H9 (cell line): ENCODE data around the gene NUAK2. TPM values are rescaled to one million over a fixed set of nuclear protein-coding genes. Genes with fewer than 3 reads are reported as not detected.

ENCODE experiments used
- DNase-seq: peaks from one replicate; pipeline ENCODE4 v3.0.0-alpha.2; 2017
- H2AFZ ChIP-seq: one replicate; pipeline ENCODE4 v1.6.1; 2013; ENCODE audit warnings: mild to moderate bottlenecking, low read length, control low read depth, moderate library complexity
- H2AK5ac ChIP-seq: 2 replicates; pipeline ENCODE4 v1.6.1; 2013; ENCODE audit warnings: low read length, control low read depth, mixed read lengths; ENCODE audit not compliant: insufficient read length
- H2BK120ac ChIP-seq: one replicate; pipeline ENCODE4 v1.6.1; 2013; ENCODE audit warnings: low read depth, mild to moderate bottlenecking, low read length, control low read depth, inconsistent platforms; ENCODE audit not compliant: poor library complexity, severe bottlenecking
- H2BK12ac ChIP-seq: 2 replicates; pipeline ENCODE4 v1.6.1; 2013; ENCODE audit warnings: low read length, control low read depth, mixed read lengths, low read depth; ENCODE audit not compliant: insufficient read length
- H2BK15ac ChIP-seq: 2 replicates; pipeline ENCODE4 v1.6.1; 2013; ENCODE audit warnings: low read depth, low read length, control low read depth
- H2BK20ac ChIP-seq: one replicate; pipeline ENCODE4 v1.6.1; 2013; ENCODE audit warnings: low read depth, mild to moderate bottlenecking, low read length, control low read depth, inconsistent platforms; ENCODE audit not compliant: poor library complexity, severe bottlenecking
- H2BK5ac ChIP-seq: 2 replicates; pipeline ENCODE4 v1.6.1; 2013; ENCODE audit warnings: low read length, control low read depth, mixed read lengths; ENCODE audit not compliant: insufficient read length
- H3K14ac ChIP-seq: 2 replicates; pipeline ENCODE4 v1.6.1; 2013; ENCODE audit warnings: low read length, control low read depth; ENCODE audit not compliant: insufficient read depth
- H3K18ac ChIP-seq: 2 replicates; pipeline ENCODE4 v1.6.1; 2013; ENCODE audit warnings: low read depth, mild to moderate bottlenecking, mixed read lengths, low read length, control low read depth; ENCODE audit not compliant: insufficient read length
- H3K23ac ChIP-seq: 2 replicates; pipeline ENCODE4 v1.6.1; 2013; ENCODE audit warnings: low read length, control low read depth, mixed read lengths, low read depth; ENCODE audit not compliant: insufficient read length
- H3K23me2 ChIP-seq: 2 replicates; pipeline ENCODE4 v1.6.1; 2013; ENCODE audit warnings: low read depth, mild to moderate bottlenecking, mixed read lengths, low read length, control low read depth; ENCODE audit not compliant: insufficient read length, poor library complexity, severe bottlenecking
- H3K27ac ChIP-seq: 2 replicates; pipeline ENCODE4 v1.5.1; 2013; ENCODE audit warnings: low read length, control low read depth, mixed read lengths, low read depth; ENCODE audit not compliant: insufficient read length
- H3K27me3 ChIP-seq: 2 replicates; pipeline ENCODE4 v1.6.1; 2013; ENCODE audit warnings: low read length, control low read depth, inconsistent platforms; ENCODE audit not compliant: insufficient read depth
- H3K4ac ChIP-seq: 2 replicates; pipeline ENCODE4 v1.6.1; 2013; ENCODE audit warnings: low read depth, mild to moderate bottlenecking, control low read depth, inconsistent platforms, low read length, moderate library complexity
- H3K4me1 ChIP-seq: 2 replicates; pipeline ENCODE4 v1.6.1; 2013; ENCODE audit warnings: low read length, control low read depth, inconsistent platforms; ENCODE audit not compliant: insufficient read depth
- H3K4me2 ChIP-seq: 2 replicates; pipeline ENCODE4 v1.6.1; 2013; ENCODE audit warnings: low read length, control low read depth, mixed read lengths; ENCODE audit not compliant: insufficient read length, insufficient read depth
- H3K56ac ChIP-seq: 2 replicates; pipeline ENCODE4 v1.6.1; 2013; ENCODE audit warnings: low read depth, mild to moderate bottlenecking, mixed read lengths, low read length, control low read depth; ENCODE audit not compliant: insufficient read length
- H3K79me1 ChIP-seq: 2 replicates; pipeline ENCODE4 v1.6.1; 2013; ENCODE audit warnings: low read depth, mild to moderate bottlenecking, moderate library complexity, low read length, control low read depth, inconsistent platforms; ENCODE audit not compliant: insufficient read depth, poor library complexity, severe bottlenecking
- H3K79me2 ChIP-seq: 2 replicates; pipeline ENCODE4 v1.6.1; 2013; ENCODE audit warnings: low read length, control low read depth, inconsistent platforms; ENCODE audit not compliant: insufficient read depth
- H3K9ac ChIP-seq: 2 replicates; pipeline ENCODE4 v1.6.1; 2013; ENCODE audit warnings: low read length, control low read depth, mixed read lengths; ENCODE audit not compliant: insufficient read length; ENCODE audit errors: extremely low read depth
- H3K9me3 ChIP-seq: one replicate; pipeline ENCODE4 v1.6.1; 2013; ENCODE audit warnings: low read depth, low read length, inconsistent platforms; ENCODE audit not compliant: control insufficient read depth
- H3T11ph ChIP-seq: one replicate; pipeline ENCODE4 v1.6.1; 2013; ENCODE audit warnings: mild to moderate bottlenecking, low read length, control low read depth, inconsistent platforms
- H4K20me1 ChIP-seq: one replicate; pipeline ENCODE4 v1.6.1; 2013; ENCODE audit not compliant: control insufficient read depth, insufficient read length, insufficient read depth
- H4K5ac ChIP-seq: 2 replicates; pipeline ENCODE4 v1.6.1; 2013; ENCODE audit warnings: low read depth, mild to moderate bottlenecking, mixed read lengths, low read length, control low read depth; ENCODE audit not compliant: insufficient read length
- H4K8ac ChIP-seq: replicated peaks from 2 replicates; pipeline ENCODE4 v1.6.1; 2013; ENCODE audit warnings: low read length, control low read depth, mixed read lengths, low read depth; ENCODE audit not compliant: insufficient read length
- H4K91ac ChIP-seq: 2 replicates; pipeline ENCODE4 v1.6.1; 2013; ENCODE audit warnings: low read depth, mild to moderate bottlenecking, moderate library complexity, mixed read lengths, low read length, control low read depth; ENCODE audit not compliant: insufficient read length
- H3K27ac Mint-ChIP-seq, 3 experiments: 2 replicates in 2 of 3; 3 replicates in 1 of 3; pipeline ENCODE4 v1.8.0; 2020 to 2021; ENCODE audit warnings: mixed read lengths in 3 of 3, mild to moderate bottlenecking in 1 of 3, moderate library complexity in 1 of 3
- H3K27me3 Mint-ChIP-seq: 2 replicates; pipeline ENCODE4 v1.8.0; 2021; ENCODE audit warnings: low read depth, mild to moderate bottlenecking, moderate library complexity, mixed read lengths
- H3K36me3 Mint-ChIP-seq, 3 experiments: 2 replicates in 2 of 3; 3 replicates in 1 of 3; pipeline ENCODE4 v1.8.0; 2020 to 2021; ENCODE audit warnings: low read depth in 3 of 3, mixed read lengths in 3 of 3; ENCODE audit not compliant: insufficient read depth in 1 of 3
- H3K4me1 Mint-ChIP-seq, 2 experiments: 2 replicates each; pipeline ENCODE4 v1.8.0; 2020; ENCODE audit warnings: mixed read lengths in 2 of 2
- H3K4me3 Mint-ChIP-seq, 2 experiments: 2 replicates in 1 of 2; 3 replicates in 1 of 2; pipeline ENCODE4 v1.8.0; 2020 to 2021; ENCODE audit warnings: mild to moderate bottlenecking in 2 of 2, mixed read lengths in 2 of 2, moderate library complexity in 1 of 2
- H3K9me3 Mint-ChIP-seq, 2 experiments: 2 replicates in 1 of 2; 3 replicates in 1 of 2; pipeline ENCODE4 v1.8.0; 2020; ENCODE audit warnings: mild to moderate bottlenecking in 2 of 2, mixed read lengths in 2 of 2, moderate library complexity in 1 of 2
- CTCF ChIP-seq: fragments of 200-600 bp; sonication (generic); conservative IDR thresholded peaks from 3 replicates; pipeline ENCODE4 v1.8.0; 2021; ENCODE audit warnings: antibody characterized with exemption, mild to moderate bottlenecking
- WGBS: extraction: QIAGEN DNeasy Blood & Tissue Kit; methylation state at CpG from one replicate; pipeline ENCODE4 v1.1.7; 2013; ENCODE audit warnings: missing lambda C conversion rate, low lambda C conversion rate, mixed read lengths; ENCODE audit not compliant: insufficient read length; ENCODE audit errors: extremely low coverage; 5-methylcytosine and 5-hydroxymethylcytosine counted together
- total RNA-seq: library from RNA; stranded (reverse); gene quantifications from 2 replicates; pipeline ENCODE4 v1.2.1, GENCODE V29; 2021

Gene NUAK2
- total RNA-seq, 1 experiment from 2014 or later: 15.4 TPM

- peak overlapping the region; percentile 75 for H4K5ac ChIP-seq
- peaks cover 51 to 66% of the 10 kb centered on the region in 2 experiments for H3K4me1 Mint-ChIP-seq
- peak overlapping the region; percentile 86 for H2BK5ac ChIP-seq
- H3K79me2 ChIP-seq: no peaks in the 10 kb centered on the region
- no peaks in the 10 kb centered on the region for H3K27me3 ChIP-seq
- TF ChIP-seq CTCF: no peak
- H2BK120ac ChIP-seq: peak overlapping the region; percentile 95
- H3K36me3 Mint-ChIP-seq: peaks cover 23 to 40% (median 40%) of the 10 kb centered on the region in 3 experiments
- peak; percentile 98 for DNase-seq
- H2BK20ac ChIP-seq: peak overlapping the region; percentile 6
- H3K27ac ChIP-seq: peak overlapping the region; percentile 99
- no peaks in the 10 kb centered on the region for H3K27me3 Mint-ChIP-seq
- no peaks in the 10 kb centered on the region for H3K9me3 ChIP-seq
- H3K79me1 ChIP-seq: no peaks in the 10 kb centered on the region
- peak overlapping the region; percentile 5 for H2AK5ac ChIP-seq
- peak overlapping the region; percentile 66 for H3K9ac ChIP-seq
- H3K23me2 ChIP-seq: peaks cover 5% of the 10 kb centered on the region
- peak overlapping the region; percentile 45 for H4K91ac ChIP-seq
- peak overlapping the region; percentile 89 for H3K14ac ChIP-seq
- H3K4ac ChIP-seq: peak overlapping the region; percentile 46; the same call in 1 of the 2 replicates
- peak overlapping the region; percentile 42 for H3K23ac ChIP-seq
- peak overlapping the region; percentile 98 for H3K18ac ChIP-seq
- no CpG with 5 or more reads among the region's 14 CpGs for WGBS
- peak overlapping the region; percentile 45 to 74 for H3K4me3 Mint-ChIP-seq
- peak overlapping the region; percentile 67 for H3T11ph ChIP-seq
- H2AFZ ChIP-seq: no peak overlapping the region
- H2BK12ac ChIP-seq: peak overlapping the region; percentile 55
- peak overlapping the region; percentile 28 for H3K4me2 ChIP-seq
- H2BK15ac ChIP-seq: no peak overlapping the region
- peak overlapping the region; percentile 31 for H3K56ac ChIP-seq
- H3K27ac Mint-ChIP-seq: peak overlapping the region; percentile 100
- H4K20me1 ChIP-seq: no peaks in the 10 kb centered on the region
- peak overlapping the region; percentile 64 for H4K8ac ChIP-seq
- peaks cover 15% of the 10 kb centered on the region; the same call in 1 of the 2 replicates for H3K4me1 ChIP-seq
- H3K9me3 Mint-ChIP-seq: no peaks in the 10 kb centered on the region; a peak in 1 of 5 replicates
Measured at GRCh38 chr1:205301205-205301821, 20.2 kb downstream of the NUAK2 start.
